ENCODE measurements around the gene AOPEP.

GRCh38 chr9:95086564-95086955 lies 360.1 kb downstream of the AOPEP start:
- no peak for TF ChIP-seq CTCF (IDR thresholded peaks at IDR 0.05)
- no peak for TF ChIP-seq POLR2A (IDR thresholded peaks at IDR 0.05)
